GM12878 (cell line): ENCODE measurements around the gene RPIA. TPM values are rescaled to one million over a fixed set of nuclear protein-coding genes. Genes with fewer than 3 reads are reported as not detected.

ENCODE experiments used
- CHD1 ChIP-seq: IDR thresholded peaks from 2 replicates; pipeline ENCODE4 v1.6.1; 2012; ENCODE audit warnings: low read depth, low read length, improper control_type of control experiment
- CREB1 ChIP-seq: IDR thresholded peaks from 2 replicates; pipeline ENCODE4 v1.6.1; 2012; ENCODE audit warnings: low read depth, mild to moderate bottlenecking, inconsistent platforms
- DPF2 ChIP-seq: fragments of 450-650 bp; IDR thresholded peaks from 2 replicates; pipeline ENCODE4 v1.6.1; 2017; ENCODE audit warnings: mild to moderate bottlenecking
- HSF1 ChIP-seq: fragments of 150-350 bp; IDR thresholded peaks from 2 replicates; pipeline ENCODE4 v1.6.1; 2014; ENCODE audit warnings: mild to moderate bottlenecking, low read depth, low read length
- KAT2A ChIP-seq: conservative IDR thresholded peaks from 2 replicates; pipeline ENCODE4 v1.6.1; 2011; ENCODE audit warnings: low read depth, low read length; ENCODE audit not compliant: control insufficient read depth
- MAX ChIP-seq: IDR thresholded peaks from 2 replicates; pipeline ENCODE4 v1.6.1; 2012; ENCODE audit warnings: low read depth, low read length, improper control_type of control experiment
- MEF2A ChIP-seq: IDR thresholded peaks from 2 replicates; pipeline ENCODE4 v1.6.1; 2011; ENCODE audit warnings: low read depth, mild to moderate bottlenecking, low read length, moderate library complexity; ENCODE audit not compliant: insufficient read depth
- MXI1 ChIP-seq: fragments of 150-350 bp; IDR thresholded peaks from 2 replicates; pipeline ENCODE4 v1.6.1; 2011; ENCODE audit warnings: low read depth, mild to moderate bottlenecking, inconsistent platforms, low read length, improper control_type of control experiment
- NR2C1 ChIP-seq: fragments of 450-650 bp; IDR thresholded peaks from 2 replicates; pipeline ENCODE4 v1.6.1; 2017; ENCODE audit warnings: antibody characterized with exemption, mild to moderate bottlenecking, moderate library complexity
- POU2F2 ChIP-seq: IDR thresholded peaks from 3 replicates; pipeline ENCODE4 v1.6.1; 2011; ENCODE audit warnings: low read depth, mild to moderate bottlenecking, low read length, borderline replicate concordance
- PRDM15 ChIP-seq: fragments of 450-650 bp; formaldehyde crosslinking; IDR thresholded peaks from 2 replicates; pipeline ENCODE4 v1.4.0; 2020; ENCODE audit warnings: mild to moderate bottlenecking, moderate library complexity
- REST ChIP-seq: IDR thresholded peaks from 2 replicates; pipeline ENCODE4 v1.6.1; 2012; ENCODE audit warnings: mild to moderate bottlenecking, low read depth, low read length
- SIX5 ChIP-seq: IDR thresholded peaks from 2 replicates; pipeline ENCODE4 v1.6.1; 2011; ENCODE audit warnings: mild to moderate bottlenecking, low read depth, low read length, moderate library complexity; ENCODE audit not compliant: severe bottlenecking
- SMAD1 ChIP-seq: fragments of 450-650 bp; IDR thresholded peaks from 2 replicates; pipeline ENCODE4 v1.6.1; 2018; ENCODE audit warnings: mild to moderate bottlenecking, low read depth; ENCODE audit not compliant: partially characterized antibody
- SRF ChIP-seq, 2 experiments: IDR thresholded peaks; 2 replicates each; pipeline ENCODE4 v1.6.1; 2011; ENCODE audit warnings: low read depth in 2 of 2, low read length in 2 of 2, mild to moderate bottlenecking in 1 of 2, moderate library complexity in 1 of 2
- USF1 ChIP-seq: IDR thresholded peaks from 2 replicates; pipeline ENCODE4 v1.6.1; 2011; ENCODE audit warnings: borderline replicate concordance, low read depth, mild to moderate bottlenecking, moderate library complexity, mixed read lengths, low read length; ENCODE audit not compliant: insufficient read depth; ENCODE audit errors: extremely low read length
- WRNIP1 ChIP-seq: IDR thresholded peaks from 2 replicates; pipeline ENCODE4 v1.6.1; 2011; ENCODE audit warnings: low read depth, low read length, improper control_type of control experiment, borderline replicate concordance
- polyA plus RNA-seq, 11 experiments: library from polyadenylated mRNA; depleted of rRNA in 4 of 11; unstranded in 6 of 11; stranded (reverse) in 5 of 11; fragments of >200 nt; fragmentation: Nextera tagmentation in 4 of 11; fragmentation: Illumina TruSeq in 1 of 11; extraction: Ambion mirVana in 4 of 11; extraction: Trizol in 1 of 11; gene quantifications; 1 replicate in 1 of 11; 2 replicates in 10 of 11; pipeline versions ENCODE4 v1.2.1 to v1.2.3, GENCODE V29; 2011 to 2016; ENCODE audit warnings: inconsistent platforms in 2 of 11, missing spikeins in 2 of 11, low read depth in 1 of 11
- total RNA-seq, 4 experiments: library from RNA; depleted of rRNA in 3 of 4; stranded (reverse); fragments of >200 nt in 3 of 4; fragmentation: Illumina TruSeq in 1 of 4; extraction: Trizol in 1 of 4; gene quantifications; 2 replicates each; pipeline versions ENCODE4 v1.2.1 to v1.2.3, GENCODE V29; 2013 to 2021

RPIA gene
- total and polyA plus RNA-seq, 10 of the 15 experiments (the other 5 are each of a cell fraction or from before 2014, with no cell fraction given): 7.1 to 58.1 (median 41.6) TPM

- TF ChIP-seq HSF1 (0 out of 2 replicates have a peak, but pooled peaks have one; percentile 20), POU2F2 (peak; percentile 68; the same call in 2 of the 3 replicates), USF1 (peak; percentile 83), PRDM15 (CRISPR knock-in tag) (no peak), REST (no peak), WRNIP1 (no peak; the same call in 1 of the 2 replicates), CREB1 (peak; percentile 99), KAT2A (no peak), MAX (peak; percentile 85), CHD1 (no peak), SIX5 (peak; percentile 98), DPF2 (peak; percentile 44; the same call in 1 of the 2 replicates), MEF2A (no peak), SRF (IDR thresholded peaks at IDR 0.05; ENCODE audit: low read depth in 2 of 2, low read length in 2 of 2) (peak; percentile 41 to 82; a peak in 1 of 4 replicates), NR2C1 (peak; percentile 74), SMAD1 (no peak), MXI1 (peak; percentile 99)
Measured at GRCh38 chr2:88691339-88692183, at the start of gene RPIA (continued).
